ENCODE data around the gene CELA3B. TPM values are rescaled to one million over a fixed set of nuclear protein-coding genes. Genes with fewer than 3 reads are reported as not detected.
"Not testable (repeated sequence)": the region's sequence is repeated elsewhere in the genome, so short reads cannot be mapped to it uniquely, and the experiment has no call there.

CELA3B gene
- total RNA-seq, 2 donors from 2014 or later: not detected

- WGBS: 92% methylated on average over 6 of the region's 8 CpGs
- intact Hi-C loops (cut with DNase I); H3K36me3 ChIP-seq; DNase-seq (ENCODE audit: low spot score); H3K4me3 ChIP-seq; H3K27ac ChIP-seq; H3K9me3 ChIP-seq; H3K4me1 ChIP-seq (replicated peaks); H3K27me3 ChIP-seq (replicated peaks; ENCODE audit: insufficient read depth): not testable (repeated sequence)
Observed at GRCh38 chr1:21973948-21974347, 2.9 kb upstream of the CELA3B start.

- H3K4me3 ChIP-seq; H3K36me3 ChIP-seq; intact Hi-C loops (cut with DNase I); H3K9me3 ChIP-seq; H3K27me3 ChIP-seq (replicated peaks; ENCODE audit: insufficient read depth); H3K27ac ChIP-seq; H3K4me1 ChIP-seq (replicated peaks): not testable (repeated sequence)
- TF ChIP-seq POLR2AphosphoS5 (IDR thresholded peaks at IDR 0.05): peak; percentile 58
- DNase-seq (ENCODE audit: low spot score): peak; percentile 69
- 31% methylated on average over 6 of the region's 6 CpGs for WGBS
Observed at GRCh38 chr1:21974699-21975098, 2.1 kb upstream of the CELA3B start.

- H3K4me3 ChIP-seq; H3K9me3 ChIP-seq; intact Hi-C loops (cut with DNase I); H3K36me3 ChIP-seq; H3K4me1 ChIP-seq (replicated peaks); DNase-seq (ENCODE audit: low spot score); H3K27me3 ChIP-seq (replicated peaks; ENCODE audit: insufficient read depth); H3K27ac ChIP-seq: not testable (repeated sequence)
- WGBS: 90% methylated on average over 9 of the region's 9 CpGs
Observed at GRCh38 chr1:21975296-21975695, 1.5 kb upstream of the CELA3B start.

- H3K4me1 ChIP-seq (replicated peaks); H3K36me3 ChIP-seq; H3K9me3 ChIP-seq; H3K27me3 ChIP-seq (replicated peaks; ENCODE audit: insufficient read depth); DNase-seq (ENCODE audit: low spot score); intact Hi-C loops (cut with DNase I); H3K4me3 ChIP-seq; H3K27ac ChIP-seq: not testable (repeated sequence)
- WGBS: 91% methylated on average over 11 of the region's 11 CpGs
Observed at GRCh38 chr1:21978209-21978608, 1.4 kb downstream of the CELA3B start.

- DNase-seq (ENCODE audit: low spot score); H3K9me3 ChIP-seq; intact Hi-C loops (cut with DNase I); H3K27ac ChIP-seq; H3K4me3 ChIP-seq; H3K4me1 ChIP-seq (replicated peaks); H3K36me3 ChIP-seq; H3K27me3 ChIP-seq (replicated peaks; ENCODE audit: insufficient read depth): not testable (repeated sequence)
- WGBS: 82% methylated on average over 14 of the region's 21 CpGs
Observed at GRCh38 chr1:21980515-21981220, 3.8 kb downstream of the CELA3B start.

- DNase-seq (ENCODE audit: low spot score): not testable (repeated sequence)
Observed at GRCh38 chr1:21981253-21981652, 4.4 kb downstream of the CELA3B start.

GRCh38 chr1:21982122-21982521, 5.3 kb downstream of the CELA3B start:
- WGBS: 69% methylated on average over 6 of the region's 6 CpGs
- H3K4me3 ChIP-seq; H3K9me3 ChIP-seq; H3K36me3 ChIP-seq; intact Hi-C loops (cut with DNase I); H3K27ac ChIP-seq; DNase-seq (ENCODE audit: low spot score); H3K27me3 ChIP-seq (replicated peaks; ENCODE audit: insufficient read depth); H3K4me1 ChIP-seq (replicated peaks): not testable (repeated sequence)

More at GRCh38 chr1:21981253-21981652, 4.4 kb downstream of the CELA3B start:
- H3K4me1 ChIP-seq (replicated peaks); H3K4me3 ChIP-seq; H3K27me3 ChIP-seq (replicated peaks; ENCODE audit: insufficient read depth); H3K27ac ChIP-seq; H3K9me3 ChIP-seq; intact Hi-C loops (cut with DNase I); H3K36me3 ChIP-seq: not testable (repeated sequence)
- WGBS: 58% methylated on average over 2 of the region's 4 CpGs

GRCh38 chr1:21983539-21983938, 6.7 kb downstream of the CELA3B start:
- intact Hi-C loops (cut with DNase I); H3K4me3 ChIP-seq; H3K9me3 ChIP-seq; H3K36me3 ChIP-seq; DNase-seq (ENCODE audit: low spot score); H3K4me1 ChIP-seq (replicated peaks); H3K27me3 ChIP-seq (replicated peaks; ENCODE audit: insufficient read depth); H3K27ac ChIP-seq: not testable (repeated sequence)
- WGBS: 55% methylated on average over 4 of the region's 15 CpGs

GRCh38 chr1:21985893-21986292, 9.1 kb downstream of the CELA3B start:
- H3K4me3 ChIP-seq; DNase-seq (ENCODE audit: low spot score); H3K27me3 ChIP-seq (replicated peaks; ENCODE audit: insufficient read depth); H3K36me3 ChIP-seq; H3K27ac ChIP-seq; H3K9me3 ChIP-seq; intact Hi-C loops (cut with DNase I); H3K4me1 ChIP-seq (replicated peaks): not testable (repeated sequence)
- 0% methylated on average over 1 of the region's 5 CpGs for WGBS

- H3K36me3 ChIP-seq; H3K27ac ChIP-seq; intact Hi-C loops (cut with DNase I); DNase-seq (ENCODE audit: low spot score); H3K9me3 ChIP-seq; H3K27me3 ChIP-seq (replicated peaks; ENCODE audit: insufficient read depth); H3K4me3 ChIP-seq; H3K4me1 ChIP-seq (replicated peaks): not testable (repeated sequence)
- 83% methylated on average over 9 of the region's 12 CpGs for whole genome bisulfite sequencing
Observed at GRCh38 chr1:21986386-21986785, 9.6 kb downstream of the CELA3B start.

GRCh38 chr1:21989672-21990393, 13.0 kb downstream of the CELA3B start:
- H3K4me3 ChIP-seq; intact Hi-C loops (cut with DNase I); H3K27me3 ChIP-seq (replicated peaks; ENCODE audit: insufficient read depth); DNase-seq (ENCODE audit: low spot score); H3K9me3 ChIP-seq; H3K36me3 ChIP-seq; H3K4me1 ChIP-seq (replicated peaks); H3K27ac ChIP-seq: not testable (repeated sequence)
- 53% methylated on average over 3 of the region's 5 CpGs for WGBS

GRCh38 chr1:21992186-21992585, 15.4 kb downstream of the CELA3B start:
- H3K27ac ChIP-seq; DNase-seq (ENCODE audit: low spot score); H3K36me3 ChIP-seq; H3K4me3 ChIP-seq; H3K27me3 ChIP-seq (replicated peaks; ENCODE audit: insufficient read depth); H3K4me1 ChIP-seq (replicated peaks); H3K9me3 ChIP-seq; intact Hi-C loops (cut with DNase I): not testable (repeated sequence)
- 81% methylated on average over 3 of the region's 3 CpGs for WGBS

Measured in prostate gland (tissue), 2 donors.